HUES64 (cell line): ENCODE data around the gene HCFC1.
"Not testable (repeated sequence)": the region's sequence is repeated elsewhere in the genome, so short reads cannot be mapped to it uniquely, and the experiment has no call there.

Experiments used
- H3K27ac ChIP-seq: 2 replicates; pipeline ENCODE4 v1.7.0; 2013; ENCODE audit warnings: low read depth, low read length, inconsistent platforms
- H3K27me3 ChIP-seq: 2 replicates; pipeline ENCODE4 v1.6.1; 2013; ENCODE audit warnings: mild to moderate bottlenecking, low read length; ENCODE audit not compliant: insufficient read depth
- H3K36me3 ChIP-seq: 2 replicates; pipeline ENCODE4 v1.6.1; 2013; ENCODE audit warnings: mild to moderate bottlenecking, low read length; ENCODE audit not compliant: insufficient read depth
- H3K4me1 ChIP-seq: 2 replicates; pipeline ENCODE4 v1.6.1; 2013; ENCODE audit warnings: mild to moderate bottlenecking, low read length, moderate library complexity; ENCODE audit not compliant: insufficient read depth
- H3K4me3 ChIP-seq: 2 replicates; pipeline ENCODE4 v1.5.1; 2013; ENCODE audit warnings: mild to moderate bottlenecking, low read length, moderate library complexity
- H3K9ac ChIP-seq: 2 replicates; pipeline ENCODE4 v1.6.1; 2013; ENCODE audit warnings: mild to moderate bottlenecking, low read depth, low read length
- H3K9me3 ChIP-seq: 2 replicates; pipeline ENCODE4 v1.6.1; 2013; ENCODE audit warnings: low read depth, low read length; ENCODE audit not compliant: insufficient read depth
- WGBS: fragments of 150-250, 120-280 bp; methylation state at CpG from one replicate; pipeline ENCODE4 v1.1.7; 2013; ENCODE audit warnings: missing lambda C conversion rate; 5-methylcytosine and 5-hydroxymethylcytosine counted together

The HCFC1 gene

DNA sequence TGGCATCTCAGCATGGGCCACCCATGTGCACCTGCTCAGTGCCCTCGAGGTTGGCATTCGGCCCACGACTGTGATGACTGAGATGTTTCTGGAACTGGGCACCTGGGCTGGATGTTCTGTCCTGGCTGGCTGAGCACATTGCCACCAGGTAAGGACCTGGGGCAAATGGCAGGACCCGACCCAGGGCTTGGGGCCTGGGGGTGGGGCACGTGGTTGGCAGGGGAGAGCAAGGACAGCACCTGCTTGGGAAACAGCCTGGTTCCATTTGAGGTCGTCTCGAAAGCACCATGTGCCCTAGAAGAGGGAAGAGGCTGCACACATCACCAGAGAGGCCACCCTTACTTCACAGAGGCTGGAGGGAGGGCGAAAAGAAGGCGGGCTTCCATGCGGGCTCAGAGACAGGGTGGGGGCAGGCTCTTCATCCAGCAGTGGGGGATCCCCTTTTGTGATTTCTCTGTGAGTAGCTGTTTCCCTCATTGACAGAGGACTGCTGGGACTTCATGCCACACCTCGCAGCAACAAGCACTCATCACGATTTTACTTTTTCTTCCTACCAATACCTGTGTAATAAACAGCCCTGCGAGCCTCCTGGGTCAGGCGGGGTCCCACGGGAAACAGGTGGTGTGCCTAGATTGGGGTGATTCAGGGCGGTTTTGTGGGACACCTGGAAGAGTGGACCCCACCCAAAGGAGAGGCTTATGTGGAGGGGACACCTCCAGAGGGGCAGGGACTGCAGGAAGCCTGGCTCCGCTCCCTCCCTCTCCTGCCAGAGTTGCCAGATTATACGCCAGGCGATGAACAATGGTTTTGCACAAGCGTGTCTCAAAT is 12.9 kb upstream of the HCFC1 start:
- no peak overlapping the region for H3K9ac ChIP-seq
- 87% methylated on average over 18 of the region's 20 CpGs for WGBS
- H3K27me3 ChIP-seq = no peaks in the 10 kb centered on the region
- H3K4me1 ChIP-seq = no peaks in the 10 kb centered on the region
- no peak overlapping the region for H3K4me3 ChIP-seq
- H3K9me3 ChIP-seq = no peaks in the 10 kb centered on the region
- no peaks in the 10 kb centered on the region for H3K36me3 ChIP-seq
- H3K27ac ChIP-seq = no peak overlapping the region

DNA sequence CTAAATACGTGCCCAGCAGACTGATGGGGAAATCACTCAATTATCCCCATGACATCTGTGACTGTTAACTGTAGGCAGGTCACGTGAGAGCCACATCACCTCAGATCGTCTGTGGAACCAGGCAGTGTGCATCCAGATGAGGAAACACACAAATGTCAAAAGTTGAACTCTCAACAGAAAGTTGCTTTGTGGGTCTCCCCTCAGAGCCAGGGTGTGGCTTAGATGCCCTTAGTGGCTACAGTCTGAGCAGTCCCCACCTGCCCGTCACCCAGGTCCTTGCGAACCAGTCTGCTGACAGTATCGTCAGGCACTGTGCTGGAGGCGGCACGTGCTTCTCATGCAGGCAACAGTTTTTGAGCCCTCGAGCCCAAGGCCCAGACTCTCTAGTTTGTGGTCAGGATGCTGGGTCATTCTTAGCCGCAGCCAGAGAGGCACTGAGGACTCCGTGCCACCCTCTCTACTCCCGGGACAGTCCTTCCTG is 11.7 kb upstream of the HCFC1 start:
- Histone ChIP-seq H3K9ac (no peak overlapping the region), H3K4me1 (no peaks in the 10 kb centered on the region), H3K27ac (no peak overlapping the region), H3K36me3 (no peaks in the 10 kb centered on the region), H3K27me3 (no peaks in the 10 kb centered on the region), H3K9me3 (no peaks in the 10 kb centered on the region), H3K4me3 (no peak overlapping the region)
- WGBS = 95% methylated on average over 12 of the region's 12 CpGs

DNA sequence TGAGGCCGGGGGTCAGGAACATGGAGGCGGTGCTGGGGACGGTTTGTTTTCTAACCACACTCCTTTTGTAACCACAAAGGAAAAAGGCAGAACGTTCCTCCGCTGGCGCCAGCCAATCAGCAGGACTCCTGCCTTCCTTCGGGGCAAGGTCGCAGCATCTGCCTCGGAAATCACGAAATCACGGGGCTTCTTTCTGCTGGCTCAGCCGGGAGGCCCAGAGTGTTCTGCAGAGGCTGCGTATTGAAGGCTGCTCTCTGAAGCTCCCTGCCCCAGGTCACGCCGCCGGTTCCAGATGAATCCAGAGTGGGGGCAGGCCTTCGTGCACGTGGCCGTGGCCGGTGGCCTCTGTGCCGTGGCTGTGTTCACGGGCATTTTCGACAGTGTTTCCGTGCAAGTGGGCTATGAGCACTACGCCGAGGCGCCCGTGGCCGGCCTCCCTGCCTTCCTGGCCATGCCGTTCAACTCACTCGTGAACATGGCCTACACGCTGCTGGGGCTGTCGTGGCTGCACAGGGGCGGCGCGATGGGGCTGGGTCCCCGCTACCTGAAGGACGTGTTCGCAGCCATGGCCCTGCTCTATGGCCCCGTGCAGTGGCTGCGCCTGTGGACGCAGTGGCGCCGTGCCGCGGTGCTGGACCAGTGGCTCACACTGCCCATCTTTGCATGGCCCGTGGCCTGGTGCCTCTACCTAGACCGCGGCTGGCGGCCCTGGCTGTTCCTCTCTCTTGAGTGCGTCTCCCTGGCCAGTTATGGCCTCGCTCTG is 10.3 kb upstream of the HCFC1 start:
- Histone ChIP-seq H3K27ac (no peak overlapping the region), H3K27me3 (no peaks in the 10 kb centered on the region), H3K9ac (no peak overlapping the region), H3K4me3 (no peak overlapping the region), H3K36me3 (no peaks in the 10 kb centered on the region), H3K4me1 (no peaks in the 10 kb centered on the region), H3K9me3 (no peaks in the 10 kb centered on the region)
- WGBS = 95% methylated on average over 52 of the region's 52 CpGs

DNA sequence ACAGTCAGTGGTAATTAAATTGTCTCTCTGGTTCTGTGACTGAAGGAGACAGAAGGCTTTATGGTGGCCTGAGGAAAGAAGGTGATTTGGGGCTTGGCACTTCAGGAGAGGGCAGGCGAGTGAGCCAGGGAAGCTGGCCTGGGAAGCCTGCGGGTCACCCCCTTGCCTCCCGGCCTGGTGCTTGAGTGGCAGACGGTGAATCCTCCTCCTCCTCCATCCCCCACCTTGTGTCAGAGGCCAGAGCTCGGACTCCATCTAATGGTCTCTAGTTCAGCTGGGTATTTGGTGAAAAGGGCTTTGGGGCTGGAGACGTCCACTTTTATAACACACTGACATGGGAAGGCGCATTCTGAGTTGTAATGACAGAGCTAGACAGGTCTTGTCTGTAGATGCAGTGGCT is 9.6 kb upstream of the HCFC1 start:
- H3K9ac ChIP-seq = no peak overlapping the region
- H3K9me3 ChIP-seq = no peaks in the 10 kb centered on the region
- no peaks in the 10 kb centered on the region for H3K4me1 ChIP-seq
- no peaks in the 10 kb centered on the region for H3K27me3 ChIP-seq
- no peak overlapping the region for H3K27ac ChIP-seq
- WGBS = 87% methylated on average over 4 of the region's 7 CpGs
- H3K4me3 ChIP-seq = no peak overlapping the region
- no peaks in the 10 kb centered on the region for H3K36me3 ChIP-seq

DNA sequence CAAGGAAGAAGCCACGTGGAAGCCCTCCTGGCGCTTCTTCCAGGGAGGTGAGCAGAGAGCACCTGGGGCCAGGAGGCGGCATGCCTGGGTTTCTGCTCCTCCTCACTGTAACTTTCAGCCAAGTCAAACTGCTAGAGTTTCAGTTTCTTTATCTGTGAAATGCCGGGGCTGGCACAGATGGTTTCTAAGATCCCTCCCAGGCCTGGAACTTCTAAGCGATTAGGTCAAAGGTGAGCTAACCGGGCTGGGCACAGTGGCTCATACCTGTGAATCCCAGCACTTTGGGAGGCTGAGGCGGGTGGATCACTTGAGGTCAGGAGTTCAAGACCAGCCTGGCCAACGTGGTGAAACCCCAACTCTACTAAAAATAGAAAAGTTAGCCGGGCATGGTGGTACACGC is 8.8 kb upstream of the HCFC1 start:
- not testable (repeated sequence) for H3K9ac ChIP-seq, H3K36me3 ChIP-seq, H3K4me1 ChIP-seq, H3K27ac ChIP-seq, H3K9me3 ChIP-seq, H3K27me3 ChIP-seq, H3K4me3 ChIP-seq
- WGBS = 96% methylated on average over 7 of the region's 10 CpGs

DNA sequence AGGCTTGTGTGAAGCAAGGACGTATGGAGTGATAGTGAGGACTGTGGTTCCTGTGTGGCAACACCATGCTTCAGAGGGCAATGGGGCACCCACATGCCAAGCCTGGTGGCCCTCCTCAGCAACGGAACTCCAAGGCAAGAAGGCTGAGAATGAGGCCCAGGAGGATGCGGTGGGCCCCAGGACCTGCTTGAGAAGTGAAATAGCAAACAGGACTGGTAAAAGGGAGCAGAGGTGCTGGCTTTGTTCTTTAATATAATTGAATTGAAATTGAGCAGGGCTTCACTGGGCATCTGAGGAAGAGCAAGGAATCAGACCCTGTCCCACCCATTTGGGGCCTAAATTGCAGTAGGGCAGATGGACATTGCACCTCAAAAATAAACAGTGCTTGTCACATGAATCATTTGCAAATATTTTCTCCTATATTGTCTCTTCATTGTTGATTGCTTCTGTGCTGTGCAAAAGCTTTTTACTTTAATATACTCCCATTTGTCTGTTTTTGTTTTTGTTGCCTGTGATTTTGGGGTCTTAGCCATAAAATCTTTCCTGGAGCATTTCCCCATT is 3.2 kb upstream of the HCFC1 start:
- Histone ChIP-seq H3K4me1 (no peaks in the 10 kb centered on the region), H3K36me3 (no peaks in the 10 kb centered on the region), H3K27ac (no peak overlapping the region), H3K4me3 (no peak overlapping the region), H3K27me3 (no peaks in the 10 kb centered on the region), H3K9me3 (no peaks in the 10 kb centered on the region), H3K9ac (no peak overlapping the region)
- WGBS = 77% methylated on average over 3 of the region's 3 CpGs

DNA sequence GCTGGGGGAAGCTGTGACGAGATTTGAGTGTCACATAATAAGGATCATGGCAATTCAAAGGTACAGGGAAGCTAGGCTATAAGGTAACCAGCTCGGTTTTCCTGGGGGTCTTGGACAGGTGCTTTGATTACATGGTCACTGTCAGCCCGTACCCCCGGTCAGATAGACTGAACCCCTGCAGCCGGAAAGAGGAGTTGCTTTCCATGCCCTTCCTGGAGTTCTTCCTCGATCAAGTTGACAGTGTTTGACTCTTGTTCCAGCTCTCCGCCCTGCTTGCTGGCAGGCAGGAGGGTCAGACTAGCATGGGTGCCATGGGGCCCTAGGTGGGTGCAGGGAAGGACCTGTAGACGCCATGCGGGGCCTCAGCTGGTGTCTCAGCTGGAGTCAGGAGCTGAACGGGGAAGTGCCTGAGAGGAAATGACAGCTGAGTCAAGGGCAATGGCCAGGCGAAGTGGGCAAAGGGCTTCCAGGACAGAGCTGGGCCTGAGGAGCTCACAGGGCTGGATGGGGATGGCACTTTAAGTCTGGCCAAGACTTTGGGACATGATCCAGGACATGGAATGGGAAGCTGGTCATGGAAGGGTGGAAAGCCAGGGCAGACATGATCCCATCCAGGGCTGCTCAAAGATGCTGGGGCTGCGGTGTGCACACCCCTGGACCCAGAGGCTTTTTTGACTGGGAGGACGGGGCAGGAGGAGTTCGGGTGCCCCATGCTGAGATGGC is 2.5 kb upstream of the HCFC1 start:
- Histone ChIP-seq H3K4me1 (no peaks in the 10 kb centered on the region), H3K4me3 (no peak overlapping the region), H3K36me3 (peaks cover 2% of the 10 kb centered on the region; the same call in 1 of the 2 replicates), H3K27ac (no peak overlapping the region), H3K27me3 (no peaks in the 10 kb centered on the region), H3K9me3 (no peaks in the 10 kb centered on the region), H3K9ac (peak overlapping the region; percentile 100; the same call in 1 of the 2 replicates)
- WGBS = 89% methylated on average over 14 of the region's 14 CpGs

DNA sequence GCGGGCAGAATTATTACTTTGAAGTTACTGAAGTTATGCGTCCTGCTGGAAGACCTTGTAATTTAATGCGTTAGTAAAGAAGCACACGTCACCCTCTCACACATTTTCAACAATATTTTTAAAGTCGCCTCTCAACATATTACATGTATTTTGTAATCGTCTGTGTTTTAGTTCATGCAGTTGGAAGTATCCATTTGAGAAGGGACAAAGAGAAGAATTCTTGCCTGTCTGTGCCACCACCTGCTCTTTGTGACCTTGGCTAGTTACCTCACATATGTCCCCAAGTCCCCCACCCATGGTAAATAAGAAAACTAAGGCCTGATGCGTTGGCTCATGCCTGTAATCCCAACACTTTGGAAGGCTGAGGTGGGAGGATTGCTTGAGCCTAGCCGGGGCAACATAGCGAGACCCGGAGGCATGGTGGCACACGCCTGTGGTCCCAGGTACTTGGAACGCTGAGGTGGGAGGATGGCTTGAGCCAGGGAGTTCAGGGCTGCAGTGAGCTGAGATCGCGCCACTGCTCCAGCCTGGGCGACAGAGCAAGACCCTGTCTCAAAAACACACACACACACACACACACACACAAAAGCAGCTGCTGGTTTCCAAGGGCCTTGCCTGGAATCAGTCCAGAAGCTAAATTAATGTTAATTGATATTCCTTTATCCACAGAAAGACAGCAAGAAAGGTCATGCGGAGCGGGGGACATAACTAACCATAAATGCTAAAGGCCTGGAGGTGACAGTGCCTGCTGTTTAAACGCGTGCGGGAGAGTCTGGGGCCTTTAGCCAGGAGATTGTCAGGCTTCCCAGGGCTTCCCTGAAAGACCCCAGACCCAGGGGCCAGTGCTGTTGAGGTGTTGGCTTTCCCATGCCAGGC is 1.7 kb upstream of the HCFC1 start:
- no peaks in the 10 kb centered on the region for H3K4me1 ChIP-seq
- H3K9ac ChIP-seq = peak overlapping the region; percentile 100
- peak overlapping the region; percentile 100 for H3K4me3 ChIP-seq
- H3K9me3 ChIP-seq = no peaks in the 10 kb centered on the region
- no peaks in the 10 kb centered on the region for H3K27me3 ChIP-seq
- 75% methylated on average over 13 of the region's 20 CpGs for WGBS
- peak overlapping the region; percentile 100 for H3K27ac ChIP-seq
- peaks cover 5% of the 10 kb centered on the region; the same call in 1 of the 2 replicates for H3K36me3 ChIP-seq

DNA sequence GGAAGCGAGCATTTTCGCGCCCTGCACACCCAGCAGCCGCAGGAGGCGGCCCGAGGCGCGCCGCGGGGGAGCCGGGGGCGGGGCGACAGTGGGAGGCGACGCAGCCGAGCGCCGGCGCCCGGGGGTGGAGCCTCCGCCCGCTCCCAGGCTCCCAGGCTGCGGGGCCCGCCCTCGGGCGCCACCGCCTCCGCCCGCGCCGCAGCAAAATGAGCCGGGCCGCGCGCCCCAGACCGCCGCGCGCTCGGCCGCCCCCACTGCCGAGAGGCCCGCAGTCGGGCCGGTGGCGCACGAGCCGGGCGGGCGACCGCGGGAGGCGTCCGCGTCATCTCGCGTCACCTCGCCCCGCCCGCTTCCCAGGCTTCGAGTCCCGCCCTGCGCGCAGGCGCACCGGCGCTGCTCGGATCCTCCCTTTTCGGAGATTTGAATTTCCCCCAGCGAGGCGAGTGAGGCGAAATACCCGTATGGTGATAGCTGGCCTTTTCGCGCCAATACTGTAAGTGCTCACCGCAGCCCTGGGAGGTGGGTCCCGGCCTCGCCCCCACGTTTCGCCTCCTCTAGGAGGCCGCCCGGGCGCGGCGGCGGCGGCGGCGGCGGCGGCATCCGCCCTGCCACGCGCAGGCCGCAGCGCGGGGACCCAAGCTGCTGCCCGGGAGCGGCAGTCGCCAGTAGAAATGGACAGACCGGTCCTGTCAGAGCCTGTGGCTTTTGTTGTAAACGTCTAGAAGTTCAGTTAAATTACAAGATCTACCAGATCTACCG is 929 bp upstream of the HCFC1 start, which contains the start of gene TMEM187:
Gene TMEM187 (plus strand): TSS at position 387 of the 759 bp plus-strand sequence. CDS start 9,309 bp downstream, outside the sequence.
- H3K27me3 ChIP-seq = no peaks in the 10 kb centered on the region
- WGBS = 1% methylated on average over 102 of the region's 103 CpGs

More for the DNA sequence above, 929 bp upstream of the HCFC1 start, which contains the start of gene TMEM187:
- peaks cover 10% of the 10 kb centered on the region; the same call in 1 of the 2 replicates for H3K36me3 ChIP-seq
- H3K9ac ChIP-seq = peak within 1 kb of the TSS; percentile 100
- H3K4me3 ChIP-seq = peak within 1 kb of the TSS; percentile 100
- no peaks in the 10 kb centered on the region for H3K9me3 ChIP-seq
- H3K27ac ChIP-seq = peak within 1 kb of the TSS; percentile 100
- 0 out of 2 replicates have a peak, but pooled peaks cover 5% of the 10 kb centered on the region for H3K4me1 ChIP-seq
